Measurements from ENCODE around the gene OR10Z1.

GRCh38 chr1:158654086-158654485 lies 49.0 kb downstream of the OR10Z1 start:
- TF ChIP-seq CTCF (IDR thresholded peaks at IDR 0.05) (no peak), FOXP4 (CRISPR knock-in tag; IDR thresholded peaks at IDR 0.05) (no peak), FOXK1 (CRISPR knock-in tag; IDR thresholded peaks at IDR 0.05) (no peak), ATF3 (CRISPR knock-in tag; conservative IDR thresholded peaks at IDR 0.05) (no peak), ATF2 (CRISPR knock-in tag; IDR thresholded peaks at IDR 0.05; ENCODE audit: borderline replicate concordance, low read depth) (no peak), TCF7 (CRISPR knock-in tag; IDR thresholded peaks at IDR 0.05; ENCODE audit: low read depth) (no peak), ERG (CRISPR knock-in tag; IDR thresholded peaks at IDR 0.05) (no peak), JUN (CRISPR knock-in tag; IDR thresholded peaks at IDR 0.05) (no peak)
